HG03103 (cell line): ENCODE data around the gene CENPH.
"Not testable (repeated sequence)": the region's sequence is repeated elsewhere in the genome, so short reads cannot be mapped to it uniquely, and the experiment has no call there.

Source experiments
- ATAC-seq: cut with Tn5 transposase; IDR thresholded peaks from one replicate; pipeline ENCODE4 v1.9.1; 2021; ENCODE audit warnings: low read depth; ENCODE audit not compliant: unreplicated experiment

Gene CENPH

DNA sequence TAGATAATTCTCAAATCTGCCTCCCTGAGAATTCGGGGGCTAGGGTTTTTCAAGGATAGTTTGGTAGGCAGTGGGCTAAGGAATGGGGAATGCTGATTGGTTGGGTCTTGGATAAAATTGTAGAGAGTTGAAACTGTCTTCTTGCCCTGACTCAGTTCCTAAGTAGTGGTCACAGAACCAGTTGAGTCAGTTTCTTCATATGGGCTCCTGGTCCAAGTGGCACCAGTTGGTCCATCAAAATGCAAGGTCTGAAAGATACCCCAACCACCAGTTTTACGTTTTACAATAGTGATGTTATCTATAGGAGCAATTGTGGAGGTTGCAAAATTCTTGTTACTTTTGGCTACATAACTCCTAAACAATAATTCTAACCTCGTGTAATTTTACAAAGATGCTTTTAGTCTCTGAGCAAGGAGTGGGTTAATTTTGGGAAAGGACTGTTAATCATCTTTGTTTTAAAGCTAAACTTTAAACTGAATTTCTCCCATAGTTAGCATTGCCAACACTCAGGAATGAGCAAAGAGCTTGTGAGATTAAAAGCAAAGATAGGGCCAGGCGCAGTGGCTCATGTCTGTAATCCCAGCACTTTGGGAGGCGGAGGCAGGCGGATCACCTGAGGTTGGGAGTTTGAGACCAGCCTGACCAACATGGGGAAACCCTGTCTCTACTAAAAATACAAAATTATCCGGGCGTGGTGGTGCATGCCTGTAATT, 53.0 kb downstream of the CENPH start:
- ATAC-seq = no peak

- ATAC-seq = no peak
These were observed 55.6 kb downstream of the CENPH start for GRCh38 chr5:69245031-69245430.

DNA sequence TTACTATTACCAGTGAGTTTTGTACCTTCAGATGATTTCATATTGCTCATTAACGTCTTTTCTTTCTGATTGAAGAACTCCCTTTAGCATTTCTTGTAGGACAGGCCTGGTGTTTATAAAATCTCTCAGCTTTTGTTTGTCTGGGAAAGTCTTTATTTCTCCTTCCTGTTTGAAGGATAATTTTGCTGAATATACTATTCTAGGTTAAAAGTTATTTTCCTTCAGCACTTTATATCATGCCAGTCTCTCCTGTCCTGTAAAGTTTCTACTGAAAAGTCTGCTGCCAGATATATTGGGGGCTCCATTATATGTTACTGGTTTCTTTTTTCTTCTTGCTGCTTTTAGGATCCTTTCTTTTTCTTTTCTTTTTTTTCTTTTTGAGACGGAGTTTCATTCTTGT, 58.6 kb downstream of the CENPH start:
- no peak for ATAC-seq

DNA sequence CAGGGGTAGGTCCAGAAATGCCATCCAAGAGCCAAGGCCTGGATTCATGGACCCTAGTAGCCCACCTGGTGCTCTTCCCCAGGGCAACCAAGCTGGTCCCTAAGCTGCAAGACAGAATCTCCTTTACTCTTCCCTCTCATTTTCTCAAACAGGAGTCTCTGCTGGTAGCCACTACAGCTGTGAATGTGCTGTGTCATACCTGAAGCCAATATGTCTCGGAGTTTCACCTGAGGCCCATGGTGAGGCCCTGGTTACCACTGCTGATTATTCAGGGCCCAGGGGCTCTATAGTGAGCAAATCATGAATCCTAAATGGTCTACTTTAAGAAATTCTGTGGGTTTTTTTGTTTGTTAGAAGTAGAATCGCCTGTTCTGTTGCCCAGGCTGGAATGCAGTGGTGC, 61.2 kb downstream of the CENPH start:
- no peak for ATAC-seq

DNA sequence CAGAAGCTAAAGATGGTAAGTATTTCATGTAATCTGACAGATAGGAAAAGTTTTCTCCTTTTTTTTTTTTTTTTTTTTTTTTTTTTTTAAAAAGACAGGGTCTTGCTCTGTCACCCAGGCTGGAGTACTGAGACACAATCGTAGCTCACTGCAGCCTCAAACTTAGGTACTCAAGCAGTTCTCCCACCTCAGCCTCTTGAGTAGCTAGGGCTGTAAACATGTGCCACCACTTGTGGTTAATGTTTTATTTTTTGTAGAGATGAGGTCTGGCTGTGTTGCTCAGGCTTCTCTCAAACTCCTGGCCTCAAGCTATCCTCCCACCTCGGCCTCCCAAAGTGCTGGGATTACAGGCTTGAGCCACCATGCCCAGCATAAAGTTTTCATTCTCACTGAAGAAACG, 63.1 kb downstream of the CENPH start:
- no peak for ATAC-seq

DNA sequence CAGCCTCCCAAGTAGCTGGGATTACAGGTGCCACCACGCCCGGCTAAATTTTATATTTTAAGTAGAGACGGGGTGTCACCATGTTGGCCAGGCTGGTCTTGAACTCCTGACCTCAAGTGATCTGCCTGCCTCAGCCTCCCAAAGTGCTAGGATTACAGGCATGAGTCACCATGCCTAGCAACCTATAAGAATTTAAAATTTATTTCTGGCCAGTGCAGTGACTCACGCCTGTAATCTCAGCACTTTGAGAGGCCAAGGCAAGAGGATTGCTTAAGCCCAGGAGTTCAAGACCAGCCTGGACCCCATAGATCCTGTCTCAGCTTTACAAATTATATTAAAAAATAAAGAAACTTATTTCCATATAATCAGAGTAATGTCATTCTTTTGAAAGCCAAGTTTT, 66.6 kb downstream of the CENPH start:
- not testable (repeated sequence) for ATAC-seq

DNA sequence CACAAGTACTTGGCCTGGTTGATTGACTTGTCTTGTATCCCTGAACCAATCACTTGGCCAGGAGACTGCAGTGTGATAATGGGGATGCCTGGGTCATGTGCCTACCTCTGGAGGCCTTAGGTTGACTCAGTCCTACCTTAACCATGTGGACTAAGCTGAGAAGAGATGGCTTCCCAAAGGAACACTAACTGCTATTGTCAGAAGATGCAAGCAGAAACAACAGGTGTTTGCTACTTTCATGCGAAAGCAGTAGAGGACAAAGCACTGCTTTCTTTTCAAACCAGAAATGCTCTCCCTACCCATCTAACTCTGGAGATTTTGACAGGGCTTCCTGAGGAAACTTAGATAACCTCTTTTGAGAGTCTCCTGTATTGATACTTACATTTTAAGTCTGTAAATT, 68.2 kb downstream of the CENPH start:
- ATAC-seq = no peak
